NCI-H446 (cell line): Measurements from ENCODE around the gene KICS2.
"Not testable (repeated sequence)": the region's sequence is repeated elsewhere in the genome, so short reads cannot be mapped to it uniquely, and the experiment has no call there.

ENCODE experiments used
- DNase-seq, 2 experiments: peaks; one replicate each; lab custom pipeline; 2025; lab: John Stamatoyannopoulos, UW

KICS2 gene

DNA sequence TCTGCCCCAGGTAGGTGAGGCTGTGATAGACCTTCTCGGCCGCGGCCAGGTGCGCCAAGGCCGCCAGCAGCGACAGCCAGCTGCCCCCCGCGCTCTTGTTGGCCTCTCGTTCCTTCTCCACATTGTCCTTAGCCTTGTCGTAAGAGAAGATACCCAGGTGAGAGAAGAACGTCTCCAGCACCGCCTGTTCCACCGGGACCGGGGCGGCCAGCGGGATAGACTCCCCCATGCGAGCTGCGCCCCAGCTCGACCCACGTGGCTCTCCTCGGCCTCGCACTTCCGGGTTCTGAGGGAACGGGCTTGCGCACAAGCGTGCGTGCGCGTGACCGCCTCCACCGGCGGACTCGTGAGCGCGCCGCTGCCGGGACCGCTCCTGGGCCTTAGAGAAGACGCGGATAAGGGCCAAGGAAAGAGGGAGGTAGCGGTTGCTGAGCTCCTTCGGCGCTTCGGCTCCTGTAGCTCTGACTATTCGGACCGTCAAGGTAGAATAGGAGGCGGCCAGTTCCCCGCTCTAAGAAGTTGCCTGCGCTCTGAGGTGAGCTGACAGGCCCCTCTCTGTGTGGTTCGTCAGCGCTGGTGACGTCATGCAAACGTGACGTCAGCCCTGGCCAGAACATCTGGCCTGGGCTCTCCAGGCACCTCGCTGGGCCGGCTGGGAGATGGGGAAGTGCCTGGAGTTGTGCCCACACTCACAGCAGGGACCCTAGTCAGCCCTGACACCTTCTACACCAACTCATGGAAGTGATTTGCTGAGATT is at the start of gene KICS2:
KICS2 (minus strand) TSS at position 288 of the 757 bp plus-strand sequence; CDS start at position 229, 59 bp downstream.
- DNase-seq: peak; percentile 79 to 92

DNA sequence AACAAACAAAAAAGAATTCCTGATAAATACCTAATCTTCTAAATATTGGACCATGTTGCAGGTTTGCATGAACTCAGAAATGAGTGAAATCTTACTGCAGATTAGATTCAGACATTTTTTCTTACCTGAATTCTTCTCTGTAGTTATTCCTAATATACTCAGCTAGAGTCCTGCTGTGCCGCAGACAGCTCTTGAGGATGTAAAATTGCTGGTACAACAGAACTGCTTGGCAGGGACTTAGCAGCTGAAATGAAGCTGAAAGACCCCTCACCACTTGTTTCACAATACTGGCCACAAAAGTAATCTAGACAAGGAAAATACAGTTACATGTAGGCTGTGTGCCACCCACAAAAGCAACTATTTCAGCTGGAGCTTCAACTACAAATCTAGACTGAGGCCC is 48.3 kb upstream of the KICS2 start:
- DNase-seq: no peak

DNA sequence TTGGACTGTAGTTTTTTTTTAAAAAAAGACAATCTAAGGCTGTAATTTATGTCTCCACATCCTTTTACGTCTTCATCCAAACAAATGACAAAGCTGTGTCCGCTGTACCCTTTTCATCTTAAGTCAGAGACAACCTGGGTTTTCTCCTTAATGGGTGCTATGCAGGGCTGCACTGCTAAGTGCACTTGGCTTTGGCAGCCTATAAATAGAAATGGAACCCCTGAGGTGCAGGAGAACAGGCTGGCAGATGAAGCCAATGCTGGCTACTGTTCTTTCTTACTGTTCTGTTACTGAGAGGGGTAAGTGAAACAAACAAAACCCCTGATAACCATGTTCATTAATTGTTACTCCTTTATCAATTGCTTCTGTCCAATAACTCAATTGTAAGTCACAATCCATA is 47.1 kb upstream of the KICS2 start:
- no peak for DNase-seq

DNA sequence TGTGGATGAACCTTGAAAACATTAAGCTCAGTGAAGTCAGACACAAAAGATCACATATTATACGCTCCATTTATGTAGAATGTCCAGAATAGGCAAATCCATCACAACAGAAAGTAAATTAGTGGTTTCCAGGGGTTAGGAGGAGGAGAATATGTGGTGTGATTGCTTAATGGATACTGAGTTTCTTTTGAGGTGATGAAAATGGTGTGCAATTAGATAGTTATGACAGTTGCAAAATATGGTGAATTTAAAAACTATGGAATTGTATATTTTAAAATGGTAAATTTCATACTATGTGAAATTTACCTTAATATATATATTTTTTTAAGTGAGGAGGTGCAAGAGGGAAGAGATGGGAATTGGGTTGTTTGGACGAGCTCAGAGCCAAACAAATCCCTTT is 46.3 kb upstream of the KICS2 start:
- DNase-seq: no peak

DNA sequence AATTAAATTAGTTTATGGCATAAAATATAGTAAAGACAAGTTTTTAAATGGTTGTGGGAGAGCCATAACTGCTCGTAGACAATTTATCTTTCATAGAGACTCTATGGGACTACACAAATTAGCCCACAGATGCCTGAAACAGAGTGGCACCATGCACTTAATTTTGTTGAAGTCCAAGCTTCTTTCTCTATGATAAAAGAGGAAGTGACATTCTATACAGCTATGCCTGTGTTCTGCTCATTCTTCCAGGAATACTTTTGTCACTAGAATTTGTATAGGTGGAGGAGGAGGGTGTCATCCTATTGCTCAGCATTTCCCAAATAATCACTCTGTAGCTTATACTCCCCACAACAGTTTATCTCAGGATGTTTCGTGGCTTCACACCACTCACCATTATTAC is 43.7 kb upstream of the KICS2 start:
- DNase-seq: no peak

DNA sequence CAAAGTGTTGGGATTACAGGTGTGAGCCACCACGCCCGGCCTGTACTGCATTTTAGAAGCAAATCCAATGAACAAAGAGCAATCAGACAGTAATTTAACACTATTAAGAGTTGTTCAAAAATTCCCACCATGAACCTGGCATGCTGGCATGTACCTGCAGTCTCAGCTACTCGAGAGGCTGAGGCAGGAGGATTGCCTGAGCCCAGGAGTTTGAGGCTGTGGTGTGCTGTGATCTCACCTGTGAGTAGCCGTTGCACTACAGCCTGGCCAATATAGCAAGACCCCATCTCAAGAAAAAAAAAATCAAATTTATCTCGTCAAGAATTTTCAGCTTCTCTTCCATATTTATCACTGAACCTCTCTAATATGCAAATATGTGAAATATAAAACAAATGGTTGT is 39.7 kb upstream of the KICS2 start:
- DNase-seq: no peak

DNA sequence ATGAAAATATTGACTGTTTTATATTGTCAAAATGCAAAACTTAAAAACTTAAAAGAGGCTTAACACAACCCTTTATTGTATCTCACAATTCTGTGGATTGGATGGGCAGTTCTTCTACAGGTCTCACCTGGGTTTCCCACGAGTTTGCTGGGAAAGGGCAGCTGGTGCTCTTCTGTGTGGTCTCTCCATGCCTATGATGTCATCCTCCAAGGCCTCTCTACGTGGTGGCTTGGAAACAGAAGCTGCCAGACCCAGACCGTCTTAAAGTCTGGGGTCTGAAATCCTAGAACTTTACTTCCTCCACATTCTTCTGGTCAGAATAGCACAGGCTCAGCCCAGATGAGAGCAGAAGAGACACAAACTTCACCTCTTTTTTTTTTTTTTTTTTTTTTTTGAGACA is 36.5 kb upstream of the KICS2 start:
- no peak for DNase-seq

DNA sequence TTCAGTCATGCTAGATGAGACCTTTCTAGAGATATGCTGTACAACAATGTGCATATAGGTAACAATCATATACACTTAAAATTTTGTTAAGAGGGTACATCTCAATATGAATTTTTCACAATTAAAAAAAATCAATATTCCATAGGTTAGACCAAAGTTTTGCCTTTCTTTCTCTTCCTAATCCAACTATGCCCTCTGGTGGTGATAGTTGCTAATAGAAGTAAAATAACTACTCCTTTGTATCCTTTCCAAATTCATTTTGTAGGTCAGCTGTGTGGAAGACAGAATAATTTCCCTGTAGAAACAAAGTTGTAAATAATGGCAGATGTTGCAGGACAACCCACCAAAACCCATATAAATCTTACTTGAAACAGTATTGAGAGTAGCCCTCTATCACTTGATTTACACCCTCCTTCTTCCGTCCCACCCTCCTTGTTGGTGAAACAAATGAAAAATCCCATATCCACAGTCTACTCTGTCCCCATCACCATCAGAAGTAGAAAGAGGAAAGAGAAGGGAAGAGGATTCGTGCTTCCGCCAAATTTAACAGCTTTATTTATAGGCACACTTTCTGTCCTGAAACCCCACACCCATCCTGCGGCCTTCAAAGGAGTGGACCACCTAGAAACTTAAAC is 34.2 kb upstream of the KICS2 start:
- peak; percentile 37 to 65 for DNase-seq

DNA sequence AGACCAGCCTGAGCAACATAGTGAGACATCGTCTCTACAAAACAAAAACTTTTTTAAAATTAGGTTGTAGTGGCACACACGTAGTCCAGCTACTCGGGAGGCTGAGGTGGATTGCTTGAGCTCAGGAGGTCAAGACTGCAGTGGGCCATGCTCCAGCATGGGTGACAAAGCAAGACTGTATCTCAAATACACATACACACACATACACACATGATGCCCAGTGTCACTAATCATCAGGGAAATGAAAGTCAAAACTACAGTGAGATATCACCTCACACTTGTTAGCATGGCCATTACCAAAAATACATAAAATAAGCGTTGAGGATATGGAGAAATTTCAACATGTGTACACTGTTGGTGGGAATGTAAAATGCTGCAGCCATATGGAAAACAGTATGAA is 33.2 kb upstream of the KICS2 start:
- no peak for DNase-seq

DNA sequence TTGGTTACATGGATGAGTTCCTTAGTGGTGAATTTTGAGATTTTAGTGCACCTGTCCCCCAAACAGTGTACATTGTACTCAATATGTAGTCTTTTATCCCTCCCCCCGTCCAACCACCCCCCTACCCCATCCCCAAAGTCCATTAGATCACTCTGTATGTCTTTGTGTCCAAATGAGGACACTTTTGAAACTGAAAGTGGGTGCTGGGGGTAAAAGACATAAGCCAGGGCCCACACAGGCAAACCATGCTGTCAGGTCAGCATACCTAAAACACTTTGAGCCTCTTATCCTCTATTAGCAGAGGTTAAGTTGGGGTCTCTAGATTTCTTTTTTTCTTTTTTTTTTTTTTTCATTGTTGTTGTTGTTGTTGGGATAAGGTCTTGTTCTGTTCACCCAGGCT is 31.3 kb upstream of the KICS2 start:
- DNase-seq: no peak

DNA sequence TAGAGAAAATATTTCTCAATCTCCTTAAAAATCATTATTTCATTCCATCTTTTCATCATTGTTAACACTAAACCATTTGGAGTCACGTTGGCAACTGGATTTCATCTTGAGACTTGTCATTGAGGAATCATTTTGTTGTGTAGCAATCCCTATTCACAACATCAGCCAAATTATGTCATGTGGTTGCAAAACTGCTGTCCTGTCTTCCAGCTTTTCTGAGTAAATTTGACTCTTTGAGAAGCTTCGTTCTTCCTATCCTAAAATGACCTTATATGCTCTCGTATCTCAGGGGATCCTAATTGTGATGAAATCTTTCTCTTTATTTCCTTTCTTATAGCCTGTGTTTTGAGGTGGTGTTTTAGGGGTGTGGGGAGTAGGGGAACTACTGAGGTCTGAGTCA is 30.6 kb upstream of the KICS2 start:
- no peak for DNase-seq

DNA sequence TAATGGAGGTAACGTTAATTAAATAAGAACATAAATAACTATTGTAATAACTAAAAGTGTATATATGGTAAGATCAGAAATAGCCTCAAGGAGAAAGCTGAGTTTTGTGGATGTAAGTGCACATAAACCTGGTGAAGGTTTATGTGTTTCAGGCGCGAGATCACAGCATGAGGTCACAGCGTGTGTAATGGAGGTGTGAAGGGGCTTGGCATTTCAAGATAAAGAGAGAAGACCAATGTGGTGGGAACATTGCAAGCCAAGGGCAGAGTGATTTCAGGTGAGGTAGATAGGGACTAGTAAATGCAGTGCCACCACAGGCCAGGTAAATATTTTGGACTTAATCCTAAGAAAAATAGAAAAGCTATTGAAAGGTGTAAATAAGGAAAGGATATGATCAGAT is 21.7 kb upstream of the KICS2 start:
- DNase-seq: no peak

DNA sequence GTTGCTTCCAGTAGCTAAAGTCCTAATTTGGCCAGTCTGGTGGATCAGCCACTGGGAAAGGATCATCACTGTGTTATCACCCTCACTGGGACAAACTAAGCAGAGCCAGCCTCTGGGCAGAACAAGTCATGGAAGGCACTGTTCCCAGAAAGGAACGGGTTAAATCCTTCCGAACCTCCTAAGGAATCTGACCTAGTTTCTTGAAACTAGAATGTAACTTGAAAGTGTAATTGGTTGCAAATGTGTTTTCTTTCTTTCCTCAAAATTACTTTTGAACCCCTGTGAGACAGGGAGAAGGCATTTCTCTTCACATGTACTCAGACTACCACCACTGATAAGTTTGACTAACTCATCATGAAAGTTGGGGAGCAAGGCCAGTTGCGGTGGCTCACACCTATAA is 18.7 kb upstream of the KICS2 start:
- no peak for DNase-seq

DNA sequence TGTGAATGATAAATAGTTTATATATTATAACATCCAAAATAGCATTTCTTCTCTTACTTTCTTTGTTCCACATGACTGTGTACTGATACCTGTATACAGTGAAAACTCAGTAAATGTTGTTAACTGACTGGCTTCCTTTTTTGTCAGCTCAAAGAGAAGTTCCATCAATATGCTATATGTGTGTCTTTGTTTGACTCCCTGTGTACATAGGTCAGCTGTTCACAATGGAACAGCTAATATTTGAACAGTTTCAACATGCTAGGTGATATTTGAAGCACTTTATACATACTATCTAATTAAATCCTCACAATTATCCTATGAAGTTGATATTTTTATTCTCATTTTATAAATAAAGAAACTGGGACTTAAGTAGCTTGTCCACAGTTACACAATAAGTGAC is 15.3 kb upstream of the KICS2 start:
- no peak for DNase-seq

DNA sequence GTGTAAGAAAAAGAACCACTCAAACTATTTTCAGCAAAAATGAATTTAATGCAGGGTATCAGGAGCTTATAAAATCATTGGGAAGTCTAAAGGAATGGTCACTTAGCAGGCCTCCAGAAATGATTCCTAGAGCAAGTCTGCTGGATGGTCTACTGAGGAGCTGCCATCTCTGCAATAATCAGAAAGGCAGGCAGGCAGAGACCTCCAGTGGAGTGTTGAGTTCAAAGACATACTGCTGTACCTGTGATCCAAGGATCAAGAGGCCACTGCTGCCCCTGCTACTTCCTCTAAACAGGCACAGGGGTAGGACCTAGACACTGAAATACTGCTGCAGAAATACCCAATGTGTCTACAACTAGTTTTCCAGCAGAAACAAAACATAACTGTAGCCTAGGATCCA is 14.5 kb upstream of the KICS2 start:
- DNase-seq: no peak

DNA sequence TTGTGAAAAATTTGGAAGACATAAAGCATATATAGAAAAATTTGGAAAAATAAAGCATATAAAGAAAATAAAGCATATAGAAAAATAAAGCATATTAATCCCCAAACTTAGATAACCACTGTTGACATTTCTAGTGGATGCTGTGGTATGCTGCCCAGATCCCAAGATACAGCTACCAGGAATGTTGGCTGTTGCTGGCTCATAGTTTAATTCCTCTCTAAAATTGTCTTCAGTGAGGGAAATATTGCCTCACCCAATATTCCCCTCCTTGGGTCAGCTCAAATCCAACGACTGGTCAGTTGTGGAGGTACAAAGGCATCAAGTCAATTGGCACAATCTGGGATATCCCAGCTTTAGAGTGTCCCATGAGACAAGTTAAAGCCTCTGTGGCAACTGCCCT is 10.1 kb upstream of the KICS2 start:
- no peak for DNase-seq

DNA sequence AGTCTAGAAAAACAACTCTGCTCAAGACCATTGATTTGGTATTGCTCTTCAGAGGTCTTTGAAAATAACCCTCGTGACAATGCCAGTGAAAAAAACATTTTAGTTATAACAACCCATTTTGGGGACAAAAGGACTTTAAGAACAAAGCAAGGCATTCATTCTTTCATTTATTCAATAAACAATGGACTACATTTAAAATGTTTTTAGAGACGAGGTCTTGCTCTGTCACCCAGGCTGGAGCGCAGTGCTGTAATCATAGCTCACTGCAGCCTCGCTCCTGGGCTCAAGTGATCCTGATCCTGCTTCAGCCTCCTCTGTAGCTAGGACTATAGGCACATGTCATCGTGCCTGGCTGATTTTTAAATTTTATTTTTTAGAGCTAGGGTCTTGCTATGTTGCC is 7.7 kb upstream of the KICS2 start:
- no peak for DNase-seq

DNA sequence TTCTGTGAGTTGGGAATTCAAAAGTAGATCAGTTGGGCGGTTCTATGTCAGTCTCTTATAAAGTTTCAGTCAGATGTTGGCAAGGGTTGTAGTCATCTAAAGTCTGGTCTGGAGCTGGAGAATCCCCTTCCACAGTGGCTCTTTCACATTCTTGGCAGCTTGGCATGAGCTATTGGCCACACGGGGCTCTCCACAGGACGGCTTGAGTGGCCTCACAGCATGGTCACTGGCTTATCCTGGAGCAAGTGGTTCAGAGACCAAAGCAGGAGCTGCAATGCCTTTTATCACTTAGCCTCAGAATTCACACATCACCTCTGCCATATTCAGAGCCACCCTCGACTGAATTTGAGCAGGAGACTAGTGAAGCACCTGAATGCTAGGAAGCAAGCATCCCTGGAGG is 7.1 kb upstream of the KICS2 start:
- DNase-seq: no peak

DNA sequence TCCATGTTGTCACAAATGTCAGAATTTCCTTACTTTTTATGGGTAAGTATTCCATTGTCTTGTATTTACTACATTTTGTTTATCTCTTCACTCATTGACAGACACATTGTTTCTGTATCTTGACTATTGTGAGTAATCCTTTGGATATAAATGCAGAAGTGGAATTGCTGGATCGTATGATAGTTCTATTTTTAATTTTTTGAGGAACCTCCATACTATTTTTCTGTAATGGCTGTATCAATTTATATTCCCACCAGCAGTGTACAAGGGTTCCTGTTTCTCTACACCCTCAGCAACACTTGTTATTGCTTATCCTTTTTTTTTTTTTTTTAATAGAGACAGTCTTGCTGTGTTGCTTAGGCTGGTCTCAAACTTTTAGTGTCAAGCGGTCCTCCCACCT is 3.5 kb upstream of the KICS2 start:
- DNase-seq: no peak

DNA sequence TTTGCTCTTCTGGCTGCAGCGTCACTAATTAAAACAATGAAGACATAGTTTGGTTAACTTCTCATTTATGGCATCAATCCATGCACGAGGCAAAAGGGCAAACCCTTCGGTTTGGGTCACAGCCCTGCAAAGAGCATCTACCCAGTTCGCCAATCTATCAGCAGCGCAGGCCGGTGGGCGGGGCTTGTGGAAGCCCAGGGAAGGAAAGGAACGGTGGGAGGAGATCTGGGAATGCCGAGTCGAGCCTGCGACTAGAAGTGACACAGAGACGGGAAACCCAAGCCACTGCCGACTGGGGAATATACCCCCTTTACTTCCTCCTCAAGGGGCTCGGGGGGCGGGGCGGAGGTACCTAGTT is 466 bp downstream of the KICS2 start:
- peak; percentile 55 to 88 for DNase-seq

DNA sequence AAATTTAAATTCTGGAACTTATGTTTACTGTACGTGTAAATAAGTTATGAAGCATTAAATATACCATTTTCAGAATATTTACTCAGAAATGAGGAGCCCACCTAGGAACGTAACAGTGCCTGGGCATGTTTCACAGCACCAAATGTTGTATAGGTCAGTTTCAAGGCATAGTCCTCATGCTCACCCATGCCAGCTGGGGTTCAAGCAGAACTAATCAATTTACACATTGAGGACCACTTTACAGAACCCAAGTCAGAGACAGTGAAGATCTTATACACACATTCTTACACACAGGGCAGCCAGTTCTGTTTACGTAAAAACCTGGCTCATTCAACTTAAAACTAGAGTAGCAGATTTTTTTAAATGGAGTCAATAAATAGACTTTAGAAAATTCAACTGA is 2.0 kb downstream of the KICS2 start:
- DNase-seq: no peak

DNA sequence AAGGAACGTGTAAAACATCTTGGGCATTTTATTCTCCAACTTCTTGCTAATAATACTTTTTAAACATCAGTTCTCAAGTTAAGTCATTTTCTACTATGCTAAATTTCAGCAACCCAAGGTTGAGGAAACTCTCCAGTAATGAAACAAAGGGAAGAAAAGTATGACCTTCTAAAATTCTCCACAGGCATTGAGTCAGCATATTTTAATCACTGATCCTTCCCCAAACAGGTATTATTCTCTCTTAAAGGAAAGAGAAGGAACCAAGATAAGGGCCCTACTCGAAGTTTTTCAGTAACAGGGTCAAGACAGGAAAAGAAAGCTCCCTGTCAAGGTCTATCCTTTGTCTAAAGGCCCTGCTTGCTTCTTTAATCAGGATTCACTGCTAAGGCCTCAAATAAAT is 3.0 kb downstream of the KICS2 start:
- no peak for DNase-seq

DNA sequence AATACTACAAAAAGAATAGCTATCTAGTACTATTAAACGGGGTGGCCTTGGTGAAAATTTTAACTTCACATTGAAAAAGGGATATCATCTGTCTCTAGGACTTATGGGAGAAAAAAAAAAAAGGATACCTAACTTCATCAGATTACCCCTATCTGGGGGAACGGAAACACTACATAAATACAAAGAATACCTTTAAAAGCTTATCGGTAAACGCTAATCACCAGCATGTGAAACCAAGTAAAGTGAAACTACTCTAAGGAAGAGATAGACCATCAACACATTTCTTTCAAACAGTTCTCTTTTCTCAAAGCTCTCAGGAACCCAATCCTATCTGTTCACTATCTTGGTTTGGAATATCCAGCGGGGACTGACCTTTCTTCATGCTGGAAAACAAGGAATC is 3.5 kb downstream of the KICS2 start:
- DNase-seq: no peak

DNA sequence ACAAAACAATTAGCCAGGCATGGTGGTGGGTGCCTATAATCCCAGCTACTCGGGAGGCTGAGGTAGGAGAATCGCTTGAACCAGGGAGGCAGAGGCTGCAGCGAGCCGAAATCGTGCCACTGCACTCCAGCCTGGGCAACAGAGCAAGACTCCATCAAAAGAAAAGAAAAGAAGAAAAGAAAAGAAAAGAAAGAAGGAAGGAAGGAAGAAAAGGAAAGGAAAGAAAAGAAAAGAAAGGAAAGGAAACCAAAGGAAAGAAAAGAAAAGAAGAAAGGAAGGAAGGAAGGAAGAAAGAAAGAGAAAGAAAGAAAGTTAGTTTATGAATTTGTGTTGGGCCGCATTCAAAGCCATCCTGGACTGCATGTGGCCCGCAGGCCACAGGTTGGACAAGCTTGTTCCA is 4.5 kb downstream of the KICS2 start:
- not testable (repeated sequence) for DNase-seq
